ENCODE measurements around the gene HS6ST3.

DNA sequence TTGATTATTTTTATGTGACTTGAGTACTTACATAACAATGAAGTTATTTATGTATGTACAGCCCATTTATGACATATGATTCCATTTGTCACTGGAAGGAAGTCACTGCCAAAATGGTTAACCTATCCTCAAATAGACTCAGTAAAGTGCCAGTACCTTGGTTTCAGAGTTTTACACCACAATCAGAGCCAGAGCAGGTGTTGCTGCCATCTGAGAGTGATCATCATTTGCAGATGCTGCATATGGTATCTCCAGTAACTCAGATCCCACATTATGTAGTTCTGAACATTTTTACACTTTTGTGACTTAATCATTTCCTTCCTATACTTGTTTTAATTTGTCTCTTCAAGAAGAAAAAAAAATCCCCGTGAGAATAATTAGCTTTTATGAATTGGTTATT, 313.3 kb downstream of the HS6ST3 start:
- TF ChIP-seq EZH2phosphoT487 (IDR thresholded peaks at IDR 0.05; ENCODE audit: insufficient read depth, low read depth) (no peak), EZH2 (IDR thresholded peaks at IDR 0.05; ENCODE audit: insufficient read depth, poor library complexity, severe bottlenecking) (no peak)

All from GM23248 (cell line).